ENCODE data around the gene RIMBP2.
"Not testable (repeated sequence)": the region's sequence is repeated elsewhere in the genome, so short reads cannot be mapped to it uniquely, and the experiment has no call there.

The RIMBP2 gene

GRCh38 chr12:130761537-130762318 is 45.6 kb upstream of the RIMBP2 start:
- Histone ChIP-seq H3K27me3 (replicated peaks in 2 of 5; ENCODE audit: control insufficient read depth in 4 of 5, insufficient read depth in 5 of 5, low read length in 4 of 5) (peaks cover 0 to 10% (median 0%) of the 10 kb centered on the region in 5 experiments), H3K27ac (ENCODE audit: insufficient read depth in 1 of 2, low read depth in 1 of 2, low read length in 2 of 2, poor library complexity in 1 of 2, severe bottlenecking in 2 of 2) (no peak overlapping the region), H3K4me3 (ENCODE audit: control insufficient read depth in 1 of 7, extremely low read depth in 1 of 7, insufficient read depth in 4 of 7, low read depth in 2 of 7, low read length in 6 of 7) (peak overlapping the region in 4 of 7 experiments; percentile 0 to 65 (median 50)), H3K36me3 (ENCODE audit: control insufficient read depth in 4 of 4, insufficient read depth in 4 of 4, low read length in 3 of 4) (no peaks in the 10 kb centered on the region), H3K9me3 (ENCODE audit: control extremely low read depth in 1 of 5, control insufficient read depth in 4 of 5, insufficient read depth in 2 of 5, low read depth in 1 of 5, low read length in 4 of 5) (peaks cover 0 to 19% (median 0%) of the 10 kb centered on the region in 5 experiments), H3K4me1 (ENCODE audit: control extremely low read depth in 1 of 4, control insufficient read depth in 4 of 4, insufficient read depth in 4 of 4, low read length in 3 of 4) (peaks cover 0 to 35% (median 25%) of the 10 kb centered on the region in 4 experiments)
- WGBS (ENCODE audit: insufficient coverage): 13% methylated on average over 26 of the region's 29 CpGs
- DNase-seq: peak; percentile 57 to 77 (median 71)
- CTCF ChIA-PET: interaction anchor here (0.9 to 1.6 kb wide), 4 partner anchors 9 to 59 kb away, joined by 3 to 4 read pairs (median 4); no protein-coding TSS in a partner anchor
- POLR2A ChIA-PET: no interaction called here

DNA sequence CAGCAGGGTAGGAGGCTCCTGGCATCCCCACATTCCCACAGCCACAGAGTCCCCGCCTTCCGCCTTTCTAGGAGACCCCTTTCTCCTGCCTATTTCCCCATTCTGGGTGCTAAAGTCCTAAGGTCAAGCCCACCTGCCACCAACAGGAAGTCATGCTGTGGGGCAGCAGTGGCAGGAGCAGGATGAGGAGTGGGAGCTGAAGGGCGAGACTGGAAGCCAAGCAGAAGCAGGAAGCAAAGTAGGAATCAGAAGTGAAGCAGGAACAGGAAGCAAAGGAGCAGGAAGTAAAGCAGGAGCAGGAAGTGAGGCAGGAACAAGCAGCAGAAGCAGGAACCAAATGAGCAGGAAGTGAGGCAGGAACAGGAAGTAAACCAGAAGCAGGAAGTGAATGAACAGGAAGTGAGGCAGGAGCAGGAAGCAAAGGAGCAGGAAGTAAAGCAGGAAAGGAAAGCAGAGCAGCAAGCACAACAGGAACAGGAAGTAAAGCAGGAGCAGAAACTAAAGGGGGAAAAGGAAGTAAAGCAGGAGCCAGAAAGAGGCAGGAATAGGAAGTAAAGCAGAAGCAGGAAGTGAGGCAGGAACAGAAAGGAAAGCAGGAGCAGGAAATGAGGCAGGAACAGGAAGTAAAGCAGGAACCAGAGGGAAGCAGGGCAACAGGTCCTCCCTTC is 38.3 kb upstream of the RIMBP2 start:
- CTCF ChIA-PET: interaction anchor here (1.6 to 2.2 kb wide), 2 partner anchors 8 to 66 kb away, joined by 3 to 7 read pairs; no protein-coding TSS in a partner anchor

DNA sequence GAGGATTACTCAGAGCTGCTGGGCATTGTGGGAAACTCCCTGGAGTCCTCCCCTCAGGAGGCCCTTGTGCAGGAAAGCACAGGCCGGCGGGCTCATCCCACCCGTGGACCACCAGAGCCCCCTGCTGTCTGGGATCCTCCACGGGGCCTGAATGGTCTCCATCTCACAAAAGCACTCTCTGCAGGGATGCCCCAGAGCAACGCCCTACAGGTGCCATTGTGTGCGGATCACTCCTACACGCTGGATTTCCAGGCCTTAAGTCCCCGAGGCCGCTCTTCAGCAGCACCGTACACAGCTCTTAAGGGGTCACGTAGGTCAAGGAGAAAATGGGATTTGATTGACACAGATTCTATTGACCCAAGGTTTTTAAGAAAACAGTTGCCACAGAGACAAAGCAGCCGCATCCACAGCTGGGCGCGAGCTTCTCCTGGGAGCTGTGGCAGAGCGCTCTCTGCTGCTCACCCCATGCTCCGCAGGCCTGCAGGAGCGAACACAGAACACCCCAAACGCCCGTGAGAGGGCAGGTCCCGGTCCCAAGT is 36.7 kb upstream of the RIMBP2 start:
- no peak overlapping the region for H3K4me3 ChIP-seq (ENCODE audit: control insufficient read depth in 1 of 7, extremely low read depth in 1 of 7, insufficient read depth in 4 of 7, low read depth in 2 of 7, low read length in 6 of 7)
- peaks cover 0 to 2% (median 0%) of the 10 kb centered on the region in 5 experiments for H3K9me3 ChIP-seq (ENCODE audit: control extremely low read depth in 1 of 5, control insufficient read depth in 4 of 5, insufficient read depth in 2 of 5, low read depth in 1 of 5, low read length in 4 of 5)
- no peaks in the 10 kb centered on the region for H3K36me3 ChIP-seq (ENCODE audit: control insufficient read depth in 4 of 4, insufficient read depth in 4 of 4, low read length in 3 of 4)
- H3K27ac ChIP-seq (ENCODE audit: insufficient read depth in 1 of 2, low read depth in 1 of 2, low read length in 2 of 2, poor library complexity in 1 of 2, severe bottlenecking in 2 of 2): no peak overlapping the region
- H3K4me1 ChIP-seq (ENCODE audit: control extremely low read depth in 1 of 4, control insufficient read depth in 4 of 4, insufficient read depth in 4 of 4, low read length in 3 of 4): peaks cover 0 to 4% (median 3%) of the 10 kb centered on the region in 4 experiments
- DNase-seq: no peak
- WGBS (ENCODE audit: insufficient coverage): 94% methylated on average over 18 of the region's 20 CpGs
- ChIA-PET CTCF (interaction anchor here (1.1 to 2.5 kb wide), 5 partner anchors 10 to 358 kb away, joined by 3 to 8 read pairs (median 4); no protein-coding TSS in a partner anchor), POLR2A (no interaction called here)
- H3K27me3 ChIP-seq (replicated peaks in 2 of 5; ENCODE audit: control insufficient read depth in 4 of 5, insufficient read depth in 5 of 5, low read length in 4 of 5): no peaks in the 10 kb centered on the region

More for the DNA sequence above, 38.3 kb upstream of the RIMBP2 start:
- Histone ChIP-seq H3K9me3 (ENCODE audit: control extremely low read depth in 1 of 5, control insufficient read depth in 4 of 5, insufficient read depth in 2 of 5, low read depth in 1 of 5, low read length in 4 of 5) (peaks cover 0 to 2% (median 0%) of the 10 kb centered on the region in 5 experiments), H3K4me1 (ENCODE audit: control extremely low read depth in 1 of 4, control insufficient read depth in 4 of 4, insufficient read depth in 4 of 4, low read length in 3 of 4) (no peaks in the 10 kb centered on the region), H3K36me3 (ENCODE audit: control insufficient read depth in 4 of 4, insufficient read depth in 4 of 4, low read length in 3 of 4) (no peaks in the 10 kb centered on the region), H3K4me3 (ENCODE audit: control insufficient read depth in 1 of 7, extremely low read depth in 1 of 7, insufficient read depth in 4 of 7, low read depth in 2 of 7, low read length in 6 of 7) (no peak overlapping the region), H3K27me3 (replicated peaks in 2 of 5; ENCODE audit: control insufficient read depth in 4 of 5, insufficient read depth in 5 of 5, low read length in 4 of 5) (no peaks in the 10 kb centered on the region), H3K27ac (ENCODE audit: insufficient read depth in 1 of 2, low read depth in 1 of 2, low read length in 2 of 2, poor library complexity in 1 of 2, severe bottlenecking in 2 of 2) (no peak overlapping the region)
- DNase-seq: no peak
- POLR2A ChIA-PET: no interaction called here
- 100% methylated on average over 1 of the region's 3 CpGs for WGBS (ENCODE audit: insufficient coverage)

DNA sequence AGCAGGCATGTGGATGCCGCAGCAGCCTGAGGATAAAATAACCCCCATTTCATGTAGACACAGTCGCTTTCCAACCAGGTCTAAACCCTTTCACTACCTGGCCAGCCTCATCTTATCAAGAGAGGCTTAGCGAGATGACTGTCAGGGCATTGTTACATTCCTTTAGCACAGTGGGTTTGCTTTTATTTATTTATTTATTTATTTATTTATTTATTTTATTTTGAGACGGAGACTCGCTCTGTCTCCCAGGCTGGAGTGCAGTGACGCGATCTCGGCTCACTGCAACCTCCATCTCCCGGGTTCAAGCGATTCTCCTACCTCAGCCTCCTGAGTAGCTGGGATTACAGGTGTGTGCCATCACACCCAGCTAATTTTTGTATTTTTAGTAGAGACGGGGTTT is 35.9 kb upstream of the RIMBP2 start:
- WGBS (ENCODE audit: insufficient coverage): 100% methylated on average over 3 of the region's 11 CpGs
- H3K4me3 ChIP-seq (ENCODE audit: control insufficient read depth in 1 of 7, extremely low read depth in 1 of 7, insufficient read depth in 4 of 7, low read depth in 2 of 7, low read length in 6 of 7); H3K36me3 ChIP-seq (ENCODE audit: control insufficient read depth in 4 of 4, insufficient read depth in 4 of 4, low read length in 3 of 4); H3K27ac ChIP-seq (ENCODE audit: insufficient read depth in 1 of 2, low read depth in 1 of 2, low read length in 2 of 2, poor library complexity in 1 of 2, severe bottlenecking in 2 of 2); H3K9me3 ChIP-seq (ENCODE audit: control extremely low read depth in 1 of 5, control insufficient read depth in 4 of 5, insufficient read depth in 2 of 5, low read depth in 1 of 5, low read length in 4 of 5); DNase-seq; H3K27me3 ChIP-seq (replicated peaks in 2 of 5; ENCODE audit: control insufficient read depth in 4 of 5, insufficient read depth in 5 of 5, low read length in 4 of 5); POLR2A ChIA-PET: not testable (repeated sequence)
- CTCF ChIA-PET: interaction anchor here (1.0 to 2.5 kb wide), 4 partner anchors 9 to 358 kb away, joined by 3 to 8 read pairs (median 4); no protein-coding TSS in a partner anchor
- peaks cover 0 to 11% (median 7%) of the 10 kb centered on the region in 4 experiments for H3K4me1 ChIP-seq (ENCODE audit: control extremely low read depth in 1 of 4, control insufficient read depth in 4 of 4, insufficient read depth in 4 of 4, low read length in 3 of 4)

DNA sequence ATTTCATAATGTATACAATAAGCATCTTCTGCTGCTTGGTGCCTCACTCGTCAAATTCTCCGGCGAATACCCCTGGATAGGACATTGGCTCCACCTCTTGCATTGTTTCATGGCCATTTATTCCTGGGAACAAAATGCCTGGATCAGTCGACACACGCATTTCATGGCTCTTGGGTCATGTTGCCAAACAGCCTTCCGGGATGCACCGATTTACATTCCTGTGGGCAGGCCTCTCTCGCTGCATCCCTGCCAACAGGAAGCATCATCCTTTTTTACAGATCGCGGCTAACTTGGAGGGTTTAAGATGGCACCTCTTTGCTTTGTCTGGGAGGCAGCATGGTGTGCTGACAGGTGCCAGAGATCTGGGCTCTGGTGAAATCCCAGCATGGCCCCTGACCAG is 32.7 kb upstream of the RIMBP2 start:
- ChIA-PET CTCF (interaction anchor here (0.7 to 4.5 kb wide), 16 partner anchors 14 to 467 kb away, joined by 3 to 25 read pairs (median 4); no protein-coding TSS in a partner anchor), POLR2A (no interaction called here)
- no peaks in the 10 kb centered on the region for H3K36me3 ChIP-seq (ENCODE audit: control insufficient read depth in 4 of 4, insufficient read depth in 4 of 4, low read length in 3 of 4)
- no peak overlapping the region for H3K27ac ChIP-seq (ENCODE audit: insufficient read depth in 1 of 2, low read depth in 1 of 2, low read length in 2 of 2, poor library complexity in 1 of 2, severe bottlenecking in 2 of 2)
- 72% methylated on average over 10 of the region's 10 CpGs for WGBS (ENCODE audit: insufficient coverage)
- H3K4me3 ChIP-seq (ENCODE audit: control insufficient read depth in 1 of 7, extremely low read depth in 1 of 7, insufficient read depth in 4 of 7, low read depth in 2 of 7, low read length in 6 of 7): no peak overlapping the region
- H3K9me3 ChIP-seq (ENCODE audit: control extremely low read depth in 1 of 5, control insufficient read depth in 4 of 5, insufficient read depth in 2 of 5, low read depth in 1 of 5, low read length in 4 of 5): no peaks in the 10 kb centered on the region
- no peaks in the 10 kb centered on the region for H3K27me3 ChIP-seq (replicated peaks in 2 of 5; ENCODE audit: control insufficient read depth in 4 of 5, insufficient read depth in 5 of 5, low read length in 4 of 5)
- H3K4me1 ChIP-seq (ENCODE audit: control extremely low read depth in 1 of 4, control insufficient read depth in 4 of 4, insufficient read depth in 4 of 4, low read length in 3 of 4): peaks cover 0 to 21% (median 15%) of the 10 kb centered on the region in 4 experiments
- DNase-seq: no peak

GRCh38 chr12:130747867-130748740 is 32.0 kb upstream of the RIMBP2 start:
- Histone ChIP-seq H3K36me3 (ENCODE audit: control insufficient read depth in 4 of 4, insufficient read depth in 4 of 4, low read length in 3 of 4) (no peaks in the 10 kb centered on the region), H3K9me3 (ENCODE audit: control extremely low read depth in 1 of 5, control insufficient read depth in 4 of 5, insufficient read depth in 2 of 5, low read depth in 1 of 5, low read length in 4 of 5) (peaks cover 0 to 2% (median 0%) of the 10 kb centered on the region in 5 experiments), H3K27ac (ENCODE audit: insufficient read depth in 1 of 2, low read depth in 1 of 2, low read length in 2 of 2, poor library complexity in 1 of 2, severe bottlenecking in 2 of 2) (no peak overlapping the region), H3K27me3 (replicated peaks in 2 of 5; ENCODE audit: control insufficient read depth in 4 of 5, insufficient read depth in 5 of 5, low read length in 4 of 5) (no peaks in the 10 kb centered on the region), H3K4me1 (ENCODE audit: control extremely low read depth in 1 of 4, control insufficient read depth in 4 of 4, insufficient read depth in 4 of 4, low read length in 3 of 4) (peaks cover 0 to 21% (median 15%) of the 10 kb centered on the region in 4 experiments), H3K4me3 (ENCODE audit: control insufficient read depth in 1 of 7, extremely low read depth in 1 of 7, insufficient read depth in 4 of 7, low read depth in 2 of 7, low read length in 6 of 7) (peak overlapping the region in 2 of 7 experiments; percentile 17 to 39)
- DNase-seq: peak; percentile 85 to 95 (median 93)
- ChIA-PET CTCF (interaction anchor here (0.7 to 4.5 kb wide), 25 partner anchors 11 to 714 kb away, joined by 3 to 25 read pairs (median 3); no protein-coding TSS in a partner anchor), POLR2A (interaction anchor here (1.2 kb wide), 1 partner anchor 86 kb away, joined by 5 read pairs; no protein-coding TSS in a partner anchor)
- 0% methylated on average over 6 of the region's 13 CpGs for WGBS (ENCODE audit: insufficient coverage)
